HG03460 (cell line): ENCODE measurements around the gene CLEC2B.

ENCODE experiments used
- ATAC-seq: cut with Tn5 transposase; IDR thresholded peaks from one replicate; pipeline ENCODE4 v1.9.1; 2021; ENCODE audit not compliant: unreplicated experiment

The CLEC2B gene

DNA sequence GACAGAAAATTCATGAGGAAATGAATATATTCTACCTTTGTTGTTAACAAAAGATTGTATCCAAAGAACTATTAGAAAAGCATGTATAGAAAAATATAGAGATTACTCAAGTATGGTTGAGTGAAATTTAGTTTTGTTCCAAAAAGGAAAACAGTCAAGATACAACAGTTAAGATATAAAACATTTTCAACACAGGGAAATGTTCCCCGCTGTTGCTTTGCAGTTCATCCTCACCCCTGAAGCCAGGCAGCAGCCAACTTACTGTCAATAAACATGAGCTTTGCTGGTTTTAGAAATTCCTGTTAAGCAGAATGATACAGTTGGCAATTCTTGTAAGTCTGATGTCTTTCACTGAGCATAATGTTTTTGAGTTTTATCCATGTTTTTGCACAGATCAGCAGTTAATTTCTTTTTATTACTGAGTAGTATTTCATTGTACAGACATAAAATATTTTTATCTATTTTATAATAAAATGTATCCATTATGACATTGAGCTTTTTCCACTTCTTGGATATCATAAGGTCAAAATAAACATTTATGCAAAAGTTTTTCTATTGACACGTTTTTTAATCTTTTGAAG is 1.2 kb upstream of the CLEC2B start:
- ATAC-seq: no peak

GRCh38 chr12:9868951-9869306 is 225 bp downstream of the CLEC2B start:
- ATAC-seq: no peak

- ATAC-seq: no peak
These were observed 798 bp downstream of the CLEC2B start for GRCh38 chr12:9868311-9868801.

GRCh38 chr12:9867531-9867930 is 1.6 kb downstream of the CLEC2B start:
- no peak for ATAC-seq

GRCh38 chr12:9866860-9867269 is 2.3 kb downstream of the CLEC2B start:
- ATAC-seq: no peak

DNA sequence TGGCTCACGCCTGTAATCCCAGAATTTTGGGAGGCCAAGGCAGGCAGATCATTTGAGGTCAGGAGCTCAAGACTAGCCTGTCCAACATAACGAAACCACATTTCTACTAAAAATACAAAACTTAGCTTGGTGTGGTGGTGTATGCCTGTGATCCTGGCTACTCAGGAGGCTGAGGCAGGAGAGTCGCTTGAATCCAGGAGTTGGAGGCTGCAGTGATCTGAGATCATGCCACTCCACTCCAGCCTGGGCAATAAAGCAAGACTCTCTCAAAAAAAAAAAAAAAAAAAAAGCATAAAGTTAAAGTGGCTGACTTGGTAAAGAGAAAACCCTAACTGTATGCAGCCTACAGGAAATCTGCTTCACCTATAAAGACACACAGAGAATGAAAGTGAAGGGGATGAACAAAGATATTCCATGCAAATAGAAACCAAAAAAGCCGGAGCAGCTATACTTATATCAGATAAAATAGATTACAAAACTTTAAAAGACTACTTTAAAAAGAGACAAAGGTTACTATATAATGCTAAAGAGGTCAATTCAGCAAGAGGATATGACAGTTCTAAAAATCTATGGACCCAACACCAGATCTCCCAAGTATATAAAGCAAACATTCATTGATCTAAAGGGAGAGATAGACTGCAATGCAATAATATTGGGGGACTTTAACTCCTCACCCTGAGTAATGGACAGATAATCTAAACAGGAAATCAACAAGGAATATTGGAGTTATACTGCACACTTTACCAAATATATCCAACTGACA is 4.1 kb downstream of the CLEC2B start:
- no peak for ATAC-seq

- ATAC-seq: no peak
These were observed 11.0 kb downstream of the CLEC2B start for GRCh38 chr12:9858135-9858534.

DNA sequence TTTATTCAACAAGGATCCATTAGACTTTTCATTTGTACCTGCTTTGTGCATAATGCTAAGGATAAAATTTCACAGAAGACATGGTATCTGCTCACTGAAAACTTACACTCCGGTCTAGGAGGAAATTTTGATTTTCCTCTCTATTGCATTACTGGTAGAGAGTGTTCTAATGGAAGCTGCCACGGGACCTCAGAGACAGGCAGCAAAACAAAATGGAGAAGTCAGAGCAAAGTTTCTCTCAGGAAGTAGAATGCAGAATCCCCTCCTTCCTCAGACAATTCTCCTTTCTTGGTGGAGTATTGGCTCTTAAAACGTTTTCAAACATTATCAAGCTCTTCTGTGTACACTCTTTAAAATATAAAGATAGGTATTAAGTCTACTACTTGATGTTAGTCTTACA is 12.3 kb downstream of the CLEC2B start:
- no peak for ATAC-seq

- no peak for ATAC-seq
These were observed 13.0 kb downstream of the CLEC2B start for GRCh38 chr12:9856151-9856550.

DNA sequence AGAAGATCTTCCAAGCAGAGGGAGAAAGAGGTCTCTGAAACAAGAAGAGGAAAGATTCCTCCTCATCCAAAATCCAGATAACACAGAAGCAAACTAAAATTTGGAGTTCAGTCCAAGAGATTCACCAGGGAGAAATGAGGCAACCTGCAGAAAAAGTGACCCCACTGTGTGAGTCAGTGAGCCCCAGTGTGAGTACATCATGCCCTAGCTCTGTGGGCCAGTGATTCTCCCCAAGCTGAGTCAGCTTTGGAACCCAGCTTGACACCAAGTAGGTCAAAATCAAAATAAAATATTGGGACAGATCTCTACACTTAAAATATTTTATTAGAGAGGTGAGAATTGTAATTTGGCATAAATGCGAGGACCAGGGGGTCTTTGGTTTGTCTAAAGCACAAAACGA is 17.2 kb downstream of the CLEC2B start:
- ATAC-seq: no peak

DNA sequence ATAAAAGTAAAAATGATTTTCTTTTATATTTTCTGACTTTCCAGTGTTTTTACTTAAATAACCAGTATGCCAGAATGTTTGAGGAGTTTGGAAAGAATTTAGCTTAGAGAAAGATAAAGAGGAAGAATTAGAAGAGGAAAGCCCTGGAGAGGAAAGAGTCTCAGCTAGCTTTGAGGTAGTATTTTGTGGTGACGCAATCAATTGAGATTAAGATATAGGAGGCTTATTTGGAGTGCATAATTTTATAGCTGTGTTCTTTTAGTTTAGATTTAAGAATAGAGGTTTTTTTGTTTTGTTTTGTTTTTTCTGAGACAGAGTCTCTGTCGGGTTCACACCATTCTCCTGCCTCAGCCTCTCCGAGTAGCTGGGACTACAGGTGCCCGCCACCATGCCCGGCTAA is 18.1 kb downstream of the CLEC2B start:
- no peak for ATAC-seq

- no peak for ATAC-seq
These were observed 20.3 kb downstream of the CLEC2B start for GRCh38 chr12:9848899-9849298.

DNA sequence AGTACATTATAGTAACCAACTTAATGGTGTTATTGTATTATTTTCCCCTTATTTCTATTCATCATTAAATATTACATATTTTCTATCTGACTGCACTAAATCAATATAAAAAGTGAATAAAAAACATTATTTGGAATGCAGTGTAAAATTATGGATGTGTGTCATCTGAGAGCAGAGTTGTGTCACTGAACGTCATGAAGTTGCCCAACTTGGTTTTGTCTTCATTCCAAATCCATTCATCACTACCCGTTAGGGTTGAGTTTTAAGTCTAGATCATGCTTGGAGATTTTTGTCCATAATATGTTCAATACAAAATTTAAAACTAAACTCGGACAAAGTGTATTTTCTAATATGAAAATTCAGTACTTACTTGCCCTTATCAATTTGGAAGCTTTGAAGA is 25.7 kb downstream of the CLEC2B start:
- no peak for ATAC-seq

GRCh38 chr12:9831720-9832119 is 37.4 kb downstream of the CLEC2B start:
- no peak for ATAC-seq

DNA sequence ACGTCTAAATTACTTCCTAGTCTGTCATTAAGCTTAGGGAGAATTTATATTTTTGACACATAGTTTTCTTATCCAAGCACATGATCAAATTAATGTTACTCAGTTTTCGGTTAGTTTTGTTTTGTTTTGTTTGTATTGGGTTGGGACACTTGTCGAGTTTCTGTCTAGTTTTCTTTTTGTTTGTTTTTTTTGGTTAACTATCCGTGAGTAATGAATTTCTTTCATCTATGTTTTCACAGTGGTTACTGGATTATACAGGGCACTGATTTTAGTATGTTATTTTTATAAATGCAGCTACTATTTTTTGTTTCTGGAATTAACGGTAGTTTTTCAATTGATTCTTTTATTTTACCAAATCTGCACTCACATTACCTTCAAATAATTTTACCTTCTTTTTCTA is 39.2 kb downstream of the CLEC2B start:
- no peak for ATAC-seq

- ATAC-seq: no peak
These were observed 39.7 kb downstream of the CLEC2B start for GRCh38 chr12:9829483-9829882.

GRCh38 chr12:9827209-9827888 is 41.8 kb downstream of the CLEC2B start, which contains the start of gene KLRF1:
Gene KLRF1 (plus strand): TSS chr12:9827481. CDS start chr12:9827545, 64 bp downstream.
- no peak for ATAC-seq

DNA sequence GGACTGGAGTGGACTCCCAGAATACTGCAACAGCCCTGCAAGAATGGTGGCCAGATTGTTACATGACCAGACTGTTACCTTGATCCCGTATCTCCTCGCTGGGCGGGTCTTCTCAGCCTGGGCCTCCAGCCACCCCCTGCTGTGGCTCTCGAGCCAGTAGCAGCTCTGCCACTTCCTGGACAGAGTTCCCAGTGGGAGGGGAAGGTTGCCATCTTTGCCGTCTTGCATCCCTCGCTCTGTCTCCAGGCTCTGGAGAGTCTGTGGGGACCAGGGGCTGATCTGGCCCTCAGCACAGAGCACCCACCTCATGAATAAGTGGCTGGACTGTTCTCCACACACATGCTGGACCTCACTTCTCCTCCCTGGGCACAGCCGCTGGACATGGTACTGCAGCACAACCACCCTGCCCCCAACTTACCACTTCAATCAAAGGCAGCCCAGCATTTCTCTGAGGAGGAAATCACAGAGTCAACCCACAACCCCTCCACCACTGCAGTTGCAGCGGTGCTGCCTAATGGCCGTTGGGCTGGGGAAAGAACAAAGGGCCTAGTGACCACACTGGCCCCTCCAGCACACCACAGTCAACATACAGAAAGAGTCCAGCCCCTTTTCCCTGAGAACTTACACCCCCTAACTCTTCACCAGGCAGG is 48.7 kb downstream of the CLEC2B start:
- no peak for ATAC-seq

- ATAC-seq: peak; percentile 90
These were observed 55.0 kb downstream of the CLEC2B start for GRCh38 chr12:9813821-9814798.

- no peak for ATAC-seq
These were observed 57.5 kb downstream of the CLEC2B start for GRCh38 chr12:9811621-9812020.
